ENCODE measurements around the gene C1orf174.

The C1orf174 gene

DNA sequence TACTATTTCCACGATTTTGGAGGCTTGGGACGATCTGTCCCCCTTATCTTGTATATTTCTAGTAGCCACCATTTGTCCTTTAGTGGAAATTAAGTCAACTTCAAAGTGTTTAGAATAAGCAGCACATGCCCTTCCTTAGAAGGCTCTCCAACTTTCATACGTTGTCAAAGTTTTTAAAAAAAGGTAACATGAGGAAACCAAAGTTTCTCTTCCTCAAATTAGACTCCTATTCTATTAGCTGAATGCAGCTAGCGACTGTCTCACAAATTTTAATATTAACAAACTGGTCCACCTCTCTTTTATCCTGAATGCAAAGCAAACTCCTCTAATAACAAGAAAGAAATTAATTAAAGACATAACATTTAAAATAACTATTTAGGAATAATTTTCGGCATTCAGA is 6.9 kb downstream of the C1orf174 start:
- no peak for DNase-seq

DNA sequence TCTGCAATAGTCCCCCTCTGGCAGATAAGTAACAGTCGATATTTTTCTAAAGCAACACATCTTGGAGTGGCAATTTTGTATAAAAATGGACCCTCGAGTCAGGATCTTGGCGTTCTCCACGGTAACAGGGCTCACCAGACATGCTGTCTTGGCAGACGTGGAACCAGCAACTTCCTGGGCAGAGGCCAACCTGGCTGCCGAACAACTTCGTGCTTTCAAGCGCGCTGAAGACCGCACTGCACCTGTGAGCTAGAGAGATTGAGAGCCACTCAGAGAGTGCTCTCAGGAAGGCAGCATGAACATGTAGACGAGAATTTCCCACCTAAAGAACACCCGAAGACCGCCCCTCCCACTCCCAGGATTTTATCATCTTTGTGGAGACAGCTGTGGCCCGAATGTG is 7.3 kb downstream of the C1orf174 start:
- no peak for DNase-seq

DNA sequence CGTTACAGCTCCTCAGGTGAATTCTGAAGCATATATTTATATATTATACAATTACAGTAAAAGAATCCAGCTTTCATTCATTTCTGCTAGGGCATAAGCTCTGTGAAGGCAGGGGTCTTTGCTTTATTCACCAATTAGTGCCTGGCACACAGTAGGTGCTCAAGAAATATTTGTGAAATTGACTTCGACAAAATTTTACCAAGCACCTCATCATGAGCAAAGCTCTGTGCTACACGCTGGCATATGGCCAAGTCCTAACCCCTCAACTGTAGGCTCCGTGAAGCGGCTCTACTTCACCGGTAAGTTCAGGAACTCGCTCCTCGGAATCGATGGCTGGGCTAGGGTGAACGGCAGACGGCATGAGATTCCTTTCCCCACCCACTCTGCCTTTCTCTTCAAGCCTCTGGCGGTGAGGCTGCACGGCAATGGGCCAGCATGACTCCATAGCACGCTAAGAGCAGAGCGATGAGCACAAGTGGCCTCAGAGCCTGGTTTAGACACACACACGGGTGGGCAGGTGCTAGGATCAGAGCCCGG is 8.7 kb downstream of the C1orf174 start:
- DNase-seq: no peak

DNA sequence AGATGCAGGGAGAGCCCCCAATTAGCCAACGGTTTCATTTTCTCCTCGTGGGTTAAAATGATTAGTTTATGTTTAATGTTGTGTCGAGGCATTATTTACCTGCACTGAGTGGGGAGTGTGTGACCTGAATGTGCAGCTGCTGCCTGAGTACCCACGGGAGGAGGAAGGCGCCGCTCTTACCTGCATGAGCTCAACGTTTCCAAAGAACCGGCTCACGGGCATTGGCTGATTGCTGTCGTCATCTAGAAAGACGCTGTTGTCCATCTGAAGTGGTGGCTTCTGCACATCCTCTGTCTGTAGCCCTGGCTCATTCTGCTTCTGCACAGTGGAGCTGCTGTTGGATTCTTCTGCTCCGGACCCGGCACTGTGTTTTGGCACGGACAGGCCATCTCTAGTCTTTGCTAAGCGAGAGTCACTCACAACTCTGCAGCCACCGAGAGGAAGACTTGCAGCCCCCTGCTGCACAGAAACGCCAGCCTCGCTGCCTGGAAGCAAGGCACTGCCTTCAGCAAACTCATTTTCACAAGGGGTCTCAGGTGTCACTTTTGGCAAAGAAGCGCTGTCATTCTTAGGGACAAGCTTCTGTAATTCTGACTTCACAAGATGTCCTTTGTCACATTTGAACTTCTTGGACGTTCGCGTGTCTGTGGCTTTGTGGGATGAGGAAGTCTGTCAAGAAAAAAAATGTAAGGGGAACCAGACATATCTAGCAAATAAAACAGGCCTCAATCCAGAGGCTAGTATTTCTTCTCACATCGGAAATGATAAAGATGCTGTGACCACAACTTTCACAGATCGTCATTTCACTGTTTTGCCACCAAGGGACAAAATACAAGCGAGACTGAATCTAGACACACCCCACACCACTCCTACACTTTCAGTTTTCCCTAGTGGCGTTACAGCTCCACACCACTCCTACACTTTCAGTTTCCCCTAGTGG is 9.4 kb downstream of the C1orf174 start:
- no peak for DNase-seq

DNA sequence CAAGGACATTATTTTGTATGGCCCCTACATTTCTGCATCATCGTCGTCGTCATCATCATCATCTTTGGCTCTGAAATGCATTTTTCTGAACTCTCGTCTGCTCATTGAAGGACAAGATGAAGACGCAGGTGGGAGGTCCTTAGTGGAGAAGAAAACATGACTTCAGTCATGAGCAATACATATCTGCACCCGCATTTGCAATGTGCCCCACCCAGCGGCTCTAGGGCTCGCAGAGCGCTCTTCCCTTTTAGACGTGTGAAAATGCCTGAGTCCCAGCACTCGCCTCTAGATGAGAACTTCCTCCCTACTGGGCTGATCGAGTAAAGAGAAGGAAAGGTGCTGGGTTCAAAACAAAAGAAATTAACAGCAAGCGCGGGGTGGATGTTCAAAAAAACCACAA is 10.1 kb downstream of the C1orf174 start:
- no peak for DNase-seq

DNA sequence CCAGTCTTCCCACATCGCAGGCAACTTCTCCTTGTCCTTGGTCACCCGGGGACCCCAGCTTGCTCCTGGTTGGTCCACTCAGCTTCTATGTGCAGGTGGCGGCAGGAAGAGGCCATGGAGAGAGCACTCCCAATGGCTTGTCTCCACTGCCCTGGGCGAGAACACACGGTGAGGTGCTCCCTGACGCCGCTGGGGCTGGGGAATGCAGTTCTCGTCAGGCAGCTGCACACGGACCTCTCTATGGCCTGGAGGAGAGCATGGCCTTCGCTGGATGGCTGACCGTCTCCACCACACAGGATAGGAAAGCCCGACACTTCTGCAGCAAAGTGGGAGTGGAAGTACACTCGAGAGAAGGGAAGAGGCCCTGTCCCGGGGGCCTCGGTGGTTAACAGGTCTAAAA is 11.8 kb downstream of the C1orf174 start:
- DNase-seq: no peak

DNA sequence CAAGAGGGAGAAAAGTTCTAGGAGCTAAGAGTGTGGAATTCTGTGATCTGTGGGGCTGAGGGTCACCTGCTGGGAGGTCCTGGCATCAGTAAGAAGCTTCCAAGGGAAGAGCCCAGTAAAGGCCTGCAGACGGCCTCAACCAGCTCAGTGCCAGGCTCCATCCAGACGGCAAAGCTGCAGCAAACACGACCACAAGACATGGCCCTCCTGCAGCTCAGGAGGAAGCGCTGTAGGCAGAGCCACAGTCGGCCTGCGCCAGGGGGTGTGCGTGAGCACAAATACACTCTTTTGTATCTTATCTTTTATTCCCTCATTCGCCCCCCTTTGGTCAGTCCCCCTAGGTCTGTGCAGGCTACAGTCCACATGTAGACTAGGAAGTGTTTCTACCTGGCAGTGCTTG is 13.4 kb downstream of the C1orf174 start:
- no peak for DNase-seq

DNA sequence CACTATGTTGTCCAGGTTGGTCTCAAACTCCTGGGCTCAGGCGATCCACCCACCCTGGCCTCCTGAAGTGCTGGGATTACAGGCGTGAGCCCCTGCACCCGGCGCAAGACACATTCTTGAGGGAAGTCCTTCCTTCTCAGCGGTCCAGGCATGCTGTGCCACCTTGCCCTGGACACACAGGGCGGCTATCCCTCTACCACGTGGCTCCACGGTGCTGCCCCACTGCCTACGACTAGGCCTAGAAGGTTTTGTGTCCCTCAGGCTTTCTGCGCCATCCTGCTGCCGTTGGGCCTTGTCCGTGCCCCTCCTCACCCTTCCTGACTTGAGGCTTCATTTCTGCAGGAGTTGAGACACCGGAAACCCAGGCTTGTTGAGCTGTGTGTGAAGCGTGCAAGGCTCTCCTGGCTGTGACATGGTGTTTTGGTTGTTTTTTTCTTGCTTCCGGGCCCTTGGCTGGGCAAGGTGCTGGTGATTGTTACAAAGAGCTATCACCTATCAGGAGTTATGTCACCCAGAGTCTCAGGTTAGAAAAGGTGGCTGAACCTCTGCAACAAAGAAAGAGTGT is 13.9 kb downstream of the C1orf174 start:
- DNase-seq: no peak

DNA sequence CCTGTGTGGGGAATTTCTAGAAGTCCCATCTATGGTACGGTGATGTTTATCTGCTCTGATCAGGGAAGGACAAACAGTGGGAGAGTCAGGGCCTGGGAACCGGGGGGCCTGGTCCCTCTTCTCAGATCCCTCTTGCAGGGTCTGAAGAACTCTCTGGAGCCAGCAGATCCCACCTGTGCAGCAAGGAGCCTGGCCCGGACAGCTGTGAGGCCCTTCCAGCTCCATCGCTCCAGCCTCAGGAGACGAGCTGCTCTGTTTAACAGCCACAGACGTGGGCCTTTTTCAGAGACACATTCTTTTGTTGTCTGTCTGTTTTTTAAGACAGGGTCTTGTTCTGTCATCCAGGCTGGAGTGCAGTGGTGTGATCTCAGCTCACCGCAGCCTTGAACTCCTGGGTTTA is 14.5 kb downstream of the C1orf174 start:
- no peak for DNase-seq

DNA sequence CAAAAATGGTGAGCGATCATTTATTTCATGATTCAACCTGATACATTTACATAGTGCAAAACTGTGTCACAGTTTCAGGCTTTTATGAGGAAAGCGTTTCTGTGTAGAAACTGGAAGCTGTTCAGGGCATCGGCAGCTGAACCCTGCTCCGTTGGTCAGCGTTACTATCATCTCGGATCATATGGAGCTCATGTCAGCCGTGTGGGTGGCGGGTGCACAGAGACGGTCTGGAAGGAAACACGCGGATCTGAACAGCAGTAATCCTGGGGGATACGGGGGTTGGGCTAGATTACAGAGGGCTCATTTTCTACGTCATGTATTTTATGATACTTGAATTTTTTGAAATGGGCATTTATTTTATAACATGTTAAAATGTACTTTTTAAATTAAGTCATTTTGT is 15.1 kb downstream of the C1orf174 start:
- DNase-seq: no peak

DNA sequence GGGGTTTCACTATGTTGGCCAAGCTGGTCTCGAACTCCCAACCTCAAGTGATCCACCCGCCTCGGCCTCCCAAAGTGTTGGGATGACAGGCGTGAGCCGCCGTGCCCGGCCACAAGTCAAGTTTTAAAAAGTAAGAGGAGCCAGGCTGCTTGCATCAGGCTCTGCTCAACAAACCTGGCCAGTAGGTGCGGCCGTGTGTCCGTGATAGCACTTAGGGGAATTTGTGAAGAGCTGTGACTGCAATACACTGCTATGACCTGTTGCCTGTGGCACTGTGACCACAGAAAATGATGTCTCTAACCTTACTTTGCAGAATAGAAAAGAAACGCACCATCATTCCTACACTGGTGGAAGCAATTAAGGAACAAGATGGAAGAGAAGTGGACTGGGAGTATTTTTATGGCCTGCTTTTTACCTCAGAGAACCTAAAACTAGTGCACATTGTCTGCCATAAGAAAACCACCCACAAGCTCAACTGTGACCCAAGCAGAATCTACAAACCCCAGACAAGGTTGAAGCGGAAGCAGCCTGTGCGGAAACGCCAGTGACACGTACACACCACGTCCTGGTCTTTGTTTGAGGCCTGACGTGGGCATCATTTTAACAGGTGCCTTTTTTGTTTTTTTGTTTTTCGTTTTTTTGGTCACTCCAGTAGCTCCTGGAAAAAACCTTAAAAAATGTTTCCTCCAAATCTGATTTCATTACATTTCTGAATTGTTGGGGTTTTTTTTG is 16.7 kb downstream of the C1orf174 start:
- DNase-seq: no peak

DNA sequence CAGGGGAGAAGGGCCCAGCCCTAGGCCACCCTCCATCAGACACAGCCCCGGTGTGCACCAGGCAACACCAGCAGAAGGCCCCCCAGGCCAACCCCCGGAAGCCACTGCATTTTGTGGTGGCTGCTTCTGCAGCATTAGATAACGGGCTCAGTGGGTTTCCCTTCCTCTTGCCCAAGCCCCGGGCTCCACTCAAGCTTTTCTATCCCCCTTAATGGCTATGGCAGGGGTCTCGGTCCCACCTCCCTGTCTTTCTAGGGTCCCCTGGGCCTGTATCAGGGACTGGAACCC is 18.9 kb downstream of the C1orf174 start:
- no peak for DNase-seq

DNA sequence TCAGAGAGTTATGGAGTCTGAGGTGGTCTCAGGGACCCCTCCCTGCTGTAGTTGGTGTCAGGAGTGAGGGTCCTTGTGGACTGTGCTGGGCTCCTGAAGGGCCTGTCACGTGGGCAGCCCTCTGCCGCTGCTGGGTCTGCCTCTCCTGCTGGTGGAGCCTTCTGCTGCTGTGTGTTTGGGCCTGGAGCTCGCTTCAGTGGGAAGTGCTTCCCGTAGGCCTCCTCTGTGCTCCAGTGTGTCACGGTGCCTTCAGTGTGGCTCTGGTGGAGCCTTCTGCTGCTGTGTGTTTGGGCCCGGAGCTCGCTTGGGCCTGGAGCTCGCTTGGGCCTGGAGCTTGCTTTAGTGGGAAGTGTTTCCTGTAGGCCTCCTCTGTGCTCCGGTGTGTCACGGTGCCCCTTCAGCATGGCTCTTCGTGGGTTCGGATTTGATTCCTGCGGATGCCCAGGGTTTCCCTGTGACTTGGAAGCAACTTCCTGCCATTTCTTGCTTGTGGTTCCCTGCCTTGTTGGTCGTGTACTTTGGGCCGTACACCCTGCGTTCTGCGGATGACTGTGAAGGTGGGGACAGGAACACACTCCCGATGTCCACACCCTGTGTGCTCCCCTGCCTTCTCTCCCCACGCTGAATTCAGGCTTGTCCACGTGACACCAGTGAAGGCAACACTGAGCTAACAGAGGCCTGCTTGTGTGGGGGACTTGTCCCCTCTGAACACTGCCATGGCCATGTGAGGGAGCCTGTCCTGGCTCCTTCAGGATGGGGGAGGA is 19.5 kb downstream of the C1orf174 start:
- DNase-seq: no peak

DNA sequence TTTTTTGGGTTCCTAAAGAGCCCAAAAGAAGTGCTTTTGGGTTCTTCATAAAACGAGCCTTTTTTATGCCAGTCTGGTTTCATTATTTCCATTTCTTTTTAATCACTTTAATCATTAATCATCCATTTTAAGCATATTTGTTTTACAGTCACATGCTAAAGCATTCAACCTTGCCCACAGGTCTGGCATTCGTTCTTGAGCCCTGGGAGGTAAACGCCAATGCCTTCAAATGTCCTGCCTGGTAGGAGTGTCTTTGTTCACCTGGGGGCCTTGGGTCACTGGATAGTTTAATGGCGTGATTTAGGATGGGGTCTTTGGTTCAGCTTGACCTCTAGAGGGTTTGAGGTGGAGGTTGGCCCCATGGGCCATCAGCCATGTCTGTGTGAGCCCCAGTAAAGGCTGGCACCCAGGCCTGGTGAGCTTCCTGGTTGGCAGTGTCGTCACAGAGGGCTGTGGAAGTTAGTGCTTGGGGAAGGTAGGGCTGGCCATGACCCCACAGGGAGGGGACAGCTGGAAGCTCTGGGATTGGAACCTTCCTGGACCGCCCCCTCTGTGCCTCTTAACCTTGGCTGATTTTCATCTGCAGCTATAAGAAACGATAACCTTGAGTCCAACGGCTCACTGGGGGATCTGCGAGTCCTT is 20.2 kb downstream of the C1orf174 start:
- no peak for DNase-seq

DNA sequence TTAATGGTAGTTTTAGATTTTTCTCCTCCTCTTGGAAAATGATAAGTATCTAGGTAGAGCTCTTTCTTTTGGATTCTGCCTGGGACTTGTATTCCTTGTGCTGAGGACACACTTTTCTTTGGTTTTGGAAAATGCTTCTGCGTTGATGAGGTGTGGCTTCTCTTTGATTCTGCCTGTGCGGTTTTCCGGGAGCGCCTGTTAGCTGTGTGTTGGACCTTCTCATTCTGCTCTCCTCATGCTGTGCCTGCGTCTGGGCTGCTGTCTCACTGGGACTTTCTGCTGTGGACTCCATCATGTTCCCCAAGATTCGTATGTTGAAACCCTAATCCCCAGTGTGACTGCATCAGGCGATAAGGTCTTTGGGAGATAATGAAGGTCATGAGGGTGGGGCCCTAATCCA is 21.0 kb downstream of the C1orf174 start:
- no peak for DNase-seq

DNA sequence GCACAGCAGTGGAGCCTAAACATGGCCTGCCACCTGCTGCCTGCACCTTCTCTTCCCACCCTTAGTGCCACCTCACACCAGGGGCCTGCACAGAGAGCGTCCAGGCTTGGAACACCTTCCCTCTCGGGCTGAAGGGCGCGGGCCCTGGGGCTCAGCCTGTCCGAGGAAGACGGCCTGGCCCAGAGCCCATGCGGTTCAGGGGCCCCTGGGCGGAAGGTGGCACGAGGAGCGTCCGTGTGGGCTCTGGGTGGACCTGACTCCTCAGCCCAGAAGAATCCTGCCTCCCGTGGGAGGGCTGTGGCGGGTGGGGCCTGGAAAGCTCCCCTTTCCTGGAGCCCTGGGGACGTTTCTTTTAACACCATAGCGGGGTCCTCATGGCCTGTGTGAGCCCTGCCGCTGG is 23.4 kb downstream of the C1orf174 start:
- DNase-seq: no peak

DNA sequence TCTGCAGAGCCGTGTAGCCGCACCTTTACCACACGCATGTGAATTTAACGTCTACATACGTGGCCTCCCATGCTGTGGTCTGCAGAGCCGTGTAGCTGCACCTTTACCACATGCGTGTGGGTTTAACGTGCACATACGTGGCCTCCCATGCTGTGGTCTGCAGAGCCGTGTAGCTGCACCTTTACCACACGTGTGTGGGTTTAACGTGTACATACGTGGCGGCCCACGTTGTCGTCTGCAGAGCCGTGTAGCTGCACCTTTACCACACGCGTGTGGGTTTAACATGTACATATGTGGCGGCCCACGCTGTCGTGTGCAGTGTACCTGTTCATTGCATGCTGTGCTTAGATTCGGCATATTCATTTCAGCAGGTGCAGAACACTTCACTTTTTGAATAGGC is 25.3 kb downstream of the C1orf174 start:
- no peak for DNase-seq

DNA sequence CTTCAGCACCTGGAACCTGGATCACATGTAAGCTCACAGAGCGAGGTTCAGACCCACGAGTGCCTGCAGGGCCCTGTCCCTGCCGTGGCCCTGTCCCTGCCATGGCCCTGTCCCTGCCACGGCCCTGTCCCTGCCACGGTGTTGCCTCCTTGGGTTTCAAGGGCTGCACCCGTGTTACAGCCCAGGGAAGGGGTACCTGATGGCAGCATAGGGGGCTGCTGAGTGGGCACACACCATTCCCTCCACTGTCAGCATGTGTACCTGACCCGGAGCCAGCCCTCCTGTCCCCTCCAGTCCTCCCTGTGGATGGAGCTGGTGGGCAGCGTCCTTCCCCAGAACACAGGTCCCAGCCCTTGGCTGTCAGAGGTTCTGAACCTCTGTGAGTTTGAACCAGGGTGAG is 27.5 kb downstream of the C1orf174 start:
- no peak for DNase-seq

DNA sequence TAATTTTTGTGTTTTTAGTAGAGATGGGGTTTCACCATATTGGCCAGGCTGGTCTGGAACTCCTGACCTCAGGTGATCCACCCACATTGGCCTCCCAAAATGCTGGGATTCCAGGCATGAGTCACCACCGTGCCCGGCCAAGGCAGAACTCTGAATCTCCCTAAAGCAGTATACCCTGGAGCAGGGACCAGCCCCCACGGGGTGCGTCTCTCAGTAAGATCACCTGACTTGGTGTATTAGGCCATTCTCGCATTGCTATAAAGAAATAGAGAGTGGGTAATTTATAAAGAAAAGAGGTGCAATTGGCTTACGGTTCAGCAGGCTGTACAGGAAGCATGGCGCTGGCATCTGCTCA is 28.6 kb downstream of the C1orf174 start:
- DNase-seq: no peak

DNA sequence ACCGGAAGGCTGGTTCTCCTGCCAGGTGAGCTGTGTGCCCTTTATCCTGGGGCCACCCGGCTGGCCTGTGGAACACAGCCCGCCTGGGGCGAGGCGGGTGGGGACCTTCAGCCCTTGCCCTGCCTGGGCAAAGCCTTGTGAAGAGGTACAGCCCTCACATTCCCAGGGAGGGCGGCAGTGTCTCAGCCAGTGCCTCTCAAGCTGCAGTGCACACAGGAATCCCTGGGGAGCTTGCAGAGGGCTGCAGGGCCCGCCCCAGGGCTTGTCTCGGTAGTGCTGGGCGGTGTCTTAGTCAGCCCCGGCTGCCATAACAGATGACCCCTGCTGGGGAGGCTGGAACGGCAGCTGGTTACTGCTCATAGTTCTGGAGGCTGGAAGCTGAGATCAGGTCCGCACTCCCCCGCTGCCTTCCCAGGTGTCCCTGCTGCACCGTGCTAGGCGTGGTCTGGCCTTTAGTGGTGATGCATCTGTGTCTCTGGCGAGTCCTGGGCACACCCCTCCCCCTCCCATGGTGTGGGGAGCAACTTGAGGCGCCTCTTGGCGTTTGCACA is 30.2 kb downstream of the C1orf174 start:
- peak; percentile 4 for DNase-seq

DNA sequence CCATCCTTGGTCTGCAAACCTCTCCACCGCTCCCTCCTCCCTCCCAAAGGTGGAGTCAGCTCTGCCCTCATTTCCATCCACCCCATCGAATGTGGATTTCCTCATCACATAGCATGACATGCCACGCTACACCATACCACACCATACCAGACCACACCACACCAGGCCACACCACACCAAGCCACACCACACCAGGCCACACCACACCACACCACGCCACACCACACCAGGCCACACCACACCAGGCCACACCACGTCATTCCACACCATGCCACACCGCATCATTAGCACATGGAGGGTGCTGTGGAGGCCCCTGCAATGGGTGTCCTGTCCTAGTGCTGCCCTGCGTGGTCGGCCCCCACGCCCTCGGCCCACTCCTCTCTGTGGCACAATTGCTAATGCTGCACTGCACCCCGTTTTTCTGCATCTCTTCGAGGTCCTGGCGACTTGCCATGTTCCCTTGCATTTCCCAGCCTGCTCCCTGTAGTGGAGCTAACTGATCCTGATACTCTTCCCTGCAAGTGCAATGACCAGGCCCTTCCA is 31.5 kb downstream of the C1orf174 start:
- DNase-seq: no peak

DNA sequence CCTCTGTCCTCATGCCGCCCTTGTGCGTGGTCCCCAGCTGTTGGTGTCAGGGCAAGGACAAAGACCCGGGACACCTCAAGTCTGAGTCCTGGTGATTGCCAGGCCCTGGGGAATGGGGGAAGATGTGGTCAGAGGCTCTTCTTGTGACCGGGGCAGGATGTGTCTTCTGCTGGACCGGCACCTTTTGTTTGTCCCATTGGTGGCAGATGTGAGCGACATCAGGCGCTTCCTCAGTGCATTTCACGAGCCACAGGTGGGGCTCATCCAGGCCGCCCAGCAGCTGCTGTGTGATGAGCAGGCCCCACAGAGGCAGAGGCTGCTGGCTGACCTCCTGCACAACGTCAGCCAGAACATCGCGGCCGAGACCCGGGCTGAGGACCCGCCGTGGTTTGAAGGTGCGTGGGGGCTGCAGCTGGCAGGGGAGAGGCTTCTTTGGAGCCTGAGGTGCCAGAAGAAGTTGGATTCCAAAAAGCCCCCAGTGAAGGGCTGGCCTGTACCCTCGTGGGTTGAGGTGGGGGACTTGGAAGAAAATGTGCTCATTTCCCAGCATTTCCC is 34.4 kb downstream of the C1orf174 start:
- no peak for DNase-seq

All from fibroblast of skin of right quadriceps (primary cell).